RWPE2 (cell line): ENCODE data around the gene RAP1GAP2.
A peak's percentile ranks its signal among the peaks of the same experiment; 100 is the strongest.

Experiments
- ATAC-seq: fragments of 200-7000 bp; cut with Tn5 transposase; 3 replicates; pipeline ENCODE4 v1.9.1; 2021; ENCODE audit warnings: low read depth
- DNase-seq: peaks from one replicate; pipeline ENCODE4 v3.0.0-alpha.2; 2020; ENCODE audit warnings: low spot score
- H3K27ac ChIP-seq: fragments of 450-650 bp; 2 replicates; pipeline ENCODE4 v1.5.1; 2017; ENCODE audit warnings: mild to moderate bottlenecking; ENCODE audit not compliant: poor library complexity, severe bottlenecking
- H3K27me3 ChIP-seq: fragments of 250-450 bp; sonication (Bioruptor Pico); 2 replicates; pipeline ENCODE4 v1.5.1; 2021; ENCODE audit warnings: mild to moderate bottlenecking, moderate library complexity; ENCODE audit not compliant: insufficient read depth, poor library complexity, severe bottlenecking
- H3K36me3 ChIP-seq: fragments of 250-450 bp; sonication (Bioruptor Pico); 2 replicates; pipeline ENCODE4 v1.5.1; 2020; ENCODE audit warnings: low read depth, mild to moderate bottlenecking, moderate library complexity
- H3K4me1 ChIP-seq: fragments of 250-450 bp; sonication (Bioruptor Pico); 2 replicates; pipeline ENCODE4 v1.5.1; 2021; ENCODE audit warnings: mild to moderate bottlenecking, moderate library complexity; ENCODE audit not compliant: insufficient read depth, poor library complexity, severe bottlenecking
- H3K4me3 ChIP-seq: fragments of 250-450 bp; sonication (Bioruptor Pico); 2 replicates; pipeline ENCODE4 v1.5.1; 2021; ENCODE audit warnings: mild to moderate bottlenecking, moderate library complexity; ENCODE audit not compliant: severe bottlenecking
- H3K9me3 ChIP-seq: fragments of 250-450 bp; sonication (Bioruptor Pico); 2 replicates; pipeline ENCODE4 v1.5.1; 2021; ENCODE audit warnings: mild to moderate bottlenecking, moderate library complexity; ENCODE audit not compliant: severe bottlenecking
- CTCF ChIP-seq: fragments of 450-650 bp; IDR thresholded peaks from one replicate; pipeline ENCODE4 v1.5.1; 2017; ENCODE audit warnings: mild to moderate bottlenecking, moderate library complexity; ENCODE audit not compliant: poor library complexity, severe bottlenecking

The RAP1GAP2 gene

DNA sequence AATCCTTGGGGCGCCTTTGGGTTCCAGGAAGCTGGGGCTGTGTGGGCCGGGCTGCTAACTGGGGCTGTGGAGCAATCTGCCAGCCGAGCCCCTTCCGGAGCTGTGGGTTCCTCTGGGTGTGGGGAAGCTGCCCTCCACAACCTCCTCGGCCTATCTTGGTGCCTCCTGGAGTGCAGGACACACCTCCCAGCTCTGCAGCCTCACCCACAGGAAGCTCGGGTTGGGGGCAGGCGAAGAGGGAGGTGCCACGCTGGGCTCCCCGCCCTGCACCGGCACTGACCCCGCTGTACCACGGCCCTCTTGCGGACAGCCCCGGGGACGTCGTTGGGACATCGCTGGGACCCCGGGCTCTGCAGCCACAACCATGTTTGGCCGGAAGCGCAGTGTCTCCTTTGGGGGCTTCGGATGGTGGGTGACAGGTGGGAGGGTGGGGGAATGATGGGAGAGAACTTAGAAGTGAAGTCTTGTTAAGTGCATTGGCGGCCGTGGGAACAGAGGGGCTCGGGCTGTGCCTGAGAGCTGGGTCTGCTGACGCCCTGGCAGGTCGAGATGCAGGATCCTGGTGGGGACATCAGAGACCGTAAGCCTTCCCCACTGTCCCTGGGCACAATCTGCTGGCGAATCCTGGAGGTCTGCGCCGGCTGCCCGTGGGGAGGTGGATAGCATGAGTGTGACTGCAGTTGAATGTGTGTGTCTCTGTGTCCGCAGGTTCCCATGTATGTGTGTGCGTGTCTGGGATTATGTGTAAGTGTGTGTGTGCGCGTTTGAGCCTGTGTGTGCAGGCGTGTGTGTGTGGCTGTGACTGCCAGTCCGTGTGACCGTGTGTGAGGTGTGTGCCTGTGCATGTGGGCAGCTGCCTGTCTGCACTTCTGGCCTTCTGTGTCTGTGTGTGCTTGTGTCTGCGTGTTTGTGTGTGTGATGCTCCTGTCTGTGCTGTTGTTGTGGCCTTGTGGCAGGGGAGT lies at the start of gene RAP1GAP2:
TSS of gene RAP1GAP2 (plus strand) at position 275 of the 962 bp plus-strand sequence. CDS start at position 365, 90 bp downstream.
- no peak for DNase-seq

GRCh38 chr17:2749058-2749783 lies 47.0 kb upstream of the RAP1GAP2 start, which contains the start of gene CCDC92B:
TSS of gene CCDC92B (minus strand) at chr17:2749652. CDS start at chr17:2735145, 14,507 bp downstream.
- H3K9me3 ChIP-seq = no peaks in the 10 kb centered on the region
- H3K36me3 ChIP-seq = no peaks in the 10 kb centered on the region
- no peak within 1 kb of the TSS for H3K4me3 ChIP-seq
- no peak for DNase-seq
- no peak within 1 kb of the TSS for H3K27ac ChIP-seq
- no peak for TF ChIP-seq CTCF
- H3K4me1 ChIP-seq = no peaks in the 10 kb centered on the region
- peaks cover 29% of the 10 kb centered on the region for H3K27me3 ChIP-seq
- ATAC-seq = no peak

More for the DNA sequence above, at the start of gene RAP1GAP2:
- Histone ChIP-seq H3K4me3 (no peak within 1 kb of the TSS), H3K27me3 (no peaks in the 10 kb centered on the region), H3K27ac (no peak within 1 kb of the TSS), H3K36me3 (no peaks in the 10 kb centered on the region), H3K4me1 (peaks cover 3% of the 10 kb centered on the region), H3K9me3 (no peaks in the 10 kb centered on the region)
- TF ChIP-seq CTCF = no peak
- peak; percentile 57; the same call in 2 of the 3 replicates for ATAC-seq

DNA sequence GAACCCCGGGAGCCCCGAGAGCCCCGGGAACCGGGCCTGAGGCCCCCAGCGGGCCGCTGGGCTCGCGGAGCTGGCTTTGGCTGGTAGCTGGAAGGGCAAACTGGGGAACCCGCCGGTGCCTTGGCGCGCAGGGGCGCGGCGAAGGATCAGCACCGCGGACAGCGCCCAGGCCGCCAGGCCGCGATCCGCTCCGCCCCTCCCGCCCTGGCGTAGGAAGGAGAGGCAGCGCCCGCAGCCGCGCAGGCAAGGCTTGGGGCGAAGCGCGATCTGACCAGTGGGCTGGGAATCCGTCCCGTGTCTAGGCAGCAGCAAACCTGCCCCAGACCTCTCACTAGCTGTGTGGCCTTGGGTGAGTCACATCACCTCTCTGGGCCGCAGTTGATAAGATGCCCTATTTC lies 46.5 kb upstream of the RAP1GAP2 start:
- H3K4me3 ChIP-seq = no peak overlapping the region
- H3K9me3 ChIP-seq = no peaks in the 10 kb centered on the region
- H3K27ac ChIP-seq = no peak overlapping the region
- DNase-seq (no peak), ATAC-seq (peak; percentile 95)
- H3K36me3 ChIP-seq = no peaks in the 10 kb centered on the region
- H3K27me3 ChIP-seq = peaks cover 29% of the 10 kb centered on the region
- TF ChIP-seq CTCF = no peak
- no peaks in the 10 kb centered on the region for H3K4me1 ChIP-seq

DNA sequence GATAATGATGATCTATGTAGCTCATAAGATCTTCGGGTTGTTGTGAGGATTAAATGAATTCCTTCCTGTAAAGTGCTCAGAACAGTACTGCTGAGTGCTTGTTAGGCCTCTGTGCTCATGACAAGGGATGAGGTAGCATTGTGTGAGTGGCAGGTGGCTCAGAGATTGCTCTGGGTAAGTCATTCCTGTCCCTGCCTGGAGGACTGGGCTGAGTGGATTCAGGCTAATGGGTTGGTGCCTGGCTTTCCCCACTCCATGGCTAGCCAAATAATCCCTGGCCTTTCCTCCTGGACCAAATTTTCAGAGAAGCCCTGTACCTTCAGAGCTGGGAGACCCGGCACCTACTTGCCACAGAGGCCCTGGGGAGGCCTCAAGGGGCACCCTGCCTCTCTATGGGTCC lies 45.5 kb upstream of the RAP1GAP2 start:
- no peak overlapping the region for H3K4me3 ChIP-seq
- ATAC-seq (no peak), DNase-seq (no peak)
- H3K27me3 ChIP-seq = peaks cover 33% of the 10 kb centered on the region
- H3K36me3 ChIP-seq = no peaks in the 10 kb centered on the region
- H3K9me3 ChIP-seq = no peaks in the 10 kb centered on the region
- H3K4me1 ChIP-seq = no peaks in the 10 kb centered on the region
- TF ChIP-seq CTCF = no peak
- no peak overlapping the region for H3K27ac ChIP-seq
